HG02763 (cell line): ENCODE results near the gene OR6B3.
"Not testable (repeated sequence)": the region's sequence is repeated elsewhere in the genome, so short reads cannot be mapped to it uniquely, and the experiment has no call there.

Source experiments
- ATAC-seq: cut with Tn5 transposase; IDR thresholded peaks from one replicate; pipeline ENCODE4 v1.9.1; 2021; ENCODE audit warnings: mild to moderate bottlenecking, moderate library complexity; ENCODE audit not compliant: unreplicated experiment

The OR6B3 gene

DNA sequence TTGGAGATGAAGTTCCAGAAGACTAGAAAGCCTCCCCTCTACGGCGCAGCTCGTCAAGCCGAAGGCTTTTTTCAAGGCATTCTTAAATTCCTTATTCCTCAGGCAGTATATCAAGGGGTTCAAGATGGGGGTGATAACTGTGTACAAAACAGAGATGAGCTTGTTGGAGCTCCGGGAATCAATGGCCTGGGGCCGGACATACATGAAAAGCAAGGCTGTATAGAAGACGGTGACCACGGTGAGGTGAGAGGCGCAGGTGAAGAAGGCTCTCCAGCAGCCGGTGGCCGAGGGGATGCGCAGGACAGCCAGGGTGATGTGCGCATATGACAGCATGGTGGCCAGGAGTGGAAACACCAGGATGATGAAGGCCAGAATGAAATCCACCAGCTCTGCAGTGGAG lies 8.2 kb downstream of the OR6B3 start:
- ATAC-seq: no peak

DNA sequence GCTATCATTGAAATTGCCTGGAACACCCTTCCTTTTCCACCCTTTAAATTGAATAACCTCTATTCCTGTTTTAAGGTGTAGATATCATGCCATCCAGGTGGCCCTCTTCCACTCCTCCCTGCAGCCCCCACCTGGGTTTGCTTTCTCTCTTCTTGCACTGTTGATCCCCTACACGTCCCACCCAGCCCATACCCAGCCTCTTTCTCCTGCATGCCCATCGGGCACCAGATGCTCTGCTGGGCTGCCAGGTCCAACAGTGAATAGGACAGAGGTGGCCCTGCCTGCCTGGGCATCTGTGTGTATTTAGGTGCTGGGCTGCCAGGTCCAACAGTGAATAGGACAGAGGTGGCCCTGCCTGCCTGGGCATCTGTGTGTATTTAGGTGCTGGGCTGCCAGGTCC lies 9.2 kb downstream of the OR6B3 start:
- ATAC-seq: not testable (repeated sequence)

DNA sequence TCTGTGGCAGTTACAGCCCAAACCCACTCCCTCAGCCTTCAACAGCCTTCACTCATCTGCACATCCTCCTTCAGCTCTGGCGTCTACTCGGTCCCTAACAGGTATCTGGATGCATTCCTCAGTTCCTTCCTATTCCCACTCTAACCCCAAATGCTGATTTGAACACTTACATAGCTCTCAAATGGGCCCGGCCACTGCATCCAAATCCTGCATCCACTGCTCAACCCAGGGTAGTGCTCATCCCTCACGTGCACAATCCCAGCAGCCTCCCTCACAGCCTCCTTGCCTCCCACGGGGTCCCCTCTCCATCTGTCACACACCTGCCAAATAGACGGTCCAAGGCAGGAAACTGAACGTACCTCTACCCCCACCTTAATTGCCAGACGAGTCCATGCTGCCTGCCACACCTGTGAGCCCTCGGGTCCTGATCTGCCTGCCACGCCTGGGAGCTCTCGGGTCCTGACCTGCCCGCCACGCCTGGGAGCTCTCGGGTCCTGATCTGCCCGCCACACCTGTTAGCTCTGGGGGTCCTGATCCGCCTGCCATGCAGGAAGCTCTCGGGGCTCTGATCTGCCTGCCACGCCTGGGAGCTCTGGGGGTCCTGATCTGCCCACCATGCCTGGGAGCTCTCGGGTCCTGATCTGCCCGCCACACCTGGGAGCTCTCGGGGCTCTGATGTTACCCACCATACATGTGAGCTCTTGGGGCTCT lies 9.9 kb downstream of the OR6B3 start:
- ATAC-seq: no peak

DNA sequence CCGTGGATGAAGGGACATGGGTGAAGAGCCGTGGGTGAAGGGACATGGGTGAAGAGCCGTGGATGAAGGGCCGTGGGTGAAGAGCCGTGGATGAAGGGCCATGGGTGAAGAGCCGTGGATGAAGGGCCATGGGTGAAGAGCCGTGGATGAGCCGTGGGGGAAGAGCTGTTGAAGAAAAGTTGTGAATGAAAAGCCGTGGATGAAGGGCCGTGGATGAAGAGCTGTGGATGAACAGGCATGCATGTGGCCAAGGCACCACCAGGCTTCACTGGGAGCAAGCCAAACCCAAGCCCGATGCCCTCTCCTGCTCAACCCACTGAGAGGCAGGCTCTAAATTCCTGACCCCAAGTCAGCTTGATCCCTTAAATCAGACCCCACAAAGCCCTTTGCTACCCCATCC lies 10.6 kb downstream of the OR6B3 start:
- ATAC-seq: no peak

DNA sequence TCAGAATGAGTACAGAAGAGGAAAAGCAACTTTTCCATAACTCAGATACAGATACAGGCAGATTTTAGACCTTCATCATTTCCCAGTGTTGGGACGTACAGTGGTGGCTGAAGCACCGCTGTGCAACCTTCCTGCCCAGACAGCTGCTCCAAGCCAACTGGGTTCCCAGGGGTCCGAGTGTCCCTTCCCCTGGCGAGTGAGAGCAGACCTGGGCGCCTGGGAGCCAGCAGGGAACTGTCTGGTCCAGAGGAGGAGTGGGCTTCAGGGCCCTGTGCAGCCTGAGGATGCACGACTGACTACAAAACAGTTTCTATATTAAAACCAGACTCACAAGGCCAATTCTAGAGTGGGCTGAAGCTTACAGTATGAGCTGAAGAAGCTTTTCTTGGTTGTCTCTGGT lies 12.0 kb downstream of the OR6B3 start:
- ATAC-seq: no peak

DNA sequence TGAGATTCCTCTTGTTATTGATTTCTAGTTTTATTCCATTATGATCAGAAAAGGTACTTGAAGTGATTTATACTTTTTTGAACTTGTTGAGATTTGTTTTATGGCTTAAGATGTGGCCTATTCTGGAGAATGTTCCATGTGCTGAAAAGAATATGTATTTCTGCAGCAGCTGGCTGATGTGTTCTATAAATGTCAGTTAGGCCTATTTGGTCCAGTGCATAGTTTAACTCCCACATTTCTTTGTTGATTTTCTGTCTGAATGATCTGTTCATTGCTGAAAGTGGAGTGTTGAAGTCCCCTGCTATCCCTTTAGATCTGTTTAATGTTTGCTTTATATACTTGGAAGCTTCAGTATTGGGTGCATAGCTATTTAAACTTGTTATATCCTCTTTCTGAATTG lies 16.0 kb downstream of the OR6B3 start:
- ATAC-seq: no peak

DNA sequence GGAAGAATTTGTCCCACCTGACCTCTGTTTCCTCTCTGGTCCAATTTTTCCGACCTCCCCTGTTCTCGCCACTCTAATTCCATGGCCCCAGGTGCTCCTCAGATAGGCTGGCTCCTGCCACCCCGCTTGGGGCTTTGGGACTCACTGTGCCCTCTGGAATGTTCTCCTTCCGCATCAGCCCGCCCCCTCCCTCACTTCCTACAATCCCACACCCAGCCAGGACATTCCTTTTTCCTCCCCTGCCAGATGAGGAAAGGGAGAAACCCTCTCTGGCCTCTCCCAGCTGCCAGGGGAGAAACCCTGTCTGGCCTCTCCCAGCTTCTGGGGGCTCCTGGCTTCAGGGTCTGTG lies 20.0 kb downstream of the OR6B3 start:
- no peak for ATAC-seq

DNA sequence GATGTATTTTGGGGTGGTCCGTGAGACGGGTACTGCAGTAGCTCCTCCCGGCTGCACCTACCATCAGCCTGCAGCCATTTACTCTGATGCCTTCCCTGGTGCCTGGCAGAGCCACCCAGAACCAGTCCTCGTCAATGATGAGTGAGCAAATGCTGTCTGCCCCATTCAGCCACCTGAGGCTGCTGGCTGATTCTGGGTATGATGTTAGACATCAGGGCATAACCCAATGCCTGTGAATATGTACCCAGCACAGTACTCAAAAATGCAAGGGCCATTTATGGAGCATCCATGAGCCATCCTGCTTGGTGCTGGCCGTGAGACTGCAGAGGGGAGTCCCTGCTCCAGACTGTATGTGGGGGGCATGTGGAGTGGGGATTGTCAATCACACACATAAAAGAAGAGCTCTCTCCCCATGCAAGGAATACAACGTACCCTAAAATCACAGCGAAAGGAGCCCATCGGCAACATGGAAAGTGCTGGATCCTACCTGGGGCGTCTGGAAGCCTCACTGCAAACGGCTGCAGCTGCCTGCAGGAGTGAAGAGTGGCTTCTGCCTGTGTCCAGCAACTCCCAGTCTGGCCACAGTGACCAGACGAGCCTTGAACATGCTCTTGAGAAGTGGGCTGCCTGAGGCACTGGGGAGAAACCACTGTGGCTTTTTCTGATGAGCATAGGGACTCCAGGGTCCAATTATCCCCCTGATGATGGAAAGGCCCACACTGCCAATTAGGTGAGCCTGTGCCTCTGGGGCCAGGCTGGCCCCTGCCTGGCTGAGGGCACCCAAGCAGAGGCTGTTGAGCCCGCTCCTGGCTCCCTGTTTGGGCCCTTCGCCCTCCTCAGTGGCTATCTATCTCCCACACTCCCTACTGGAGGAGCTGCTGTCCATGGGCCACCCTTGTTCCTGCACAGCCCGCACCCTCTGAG lies 20.7 kb downstream of the OR6B3 start:
- no peak for ATAC-seq

DNA sequence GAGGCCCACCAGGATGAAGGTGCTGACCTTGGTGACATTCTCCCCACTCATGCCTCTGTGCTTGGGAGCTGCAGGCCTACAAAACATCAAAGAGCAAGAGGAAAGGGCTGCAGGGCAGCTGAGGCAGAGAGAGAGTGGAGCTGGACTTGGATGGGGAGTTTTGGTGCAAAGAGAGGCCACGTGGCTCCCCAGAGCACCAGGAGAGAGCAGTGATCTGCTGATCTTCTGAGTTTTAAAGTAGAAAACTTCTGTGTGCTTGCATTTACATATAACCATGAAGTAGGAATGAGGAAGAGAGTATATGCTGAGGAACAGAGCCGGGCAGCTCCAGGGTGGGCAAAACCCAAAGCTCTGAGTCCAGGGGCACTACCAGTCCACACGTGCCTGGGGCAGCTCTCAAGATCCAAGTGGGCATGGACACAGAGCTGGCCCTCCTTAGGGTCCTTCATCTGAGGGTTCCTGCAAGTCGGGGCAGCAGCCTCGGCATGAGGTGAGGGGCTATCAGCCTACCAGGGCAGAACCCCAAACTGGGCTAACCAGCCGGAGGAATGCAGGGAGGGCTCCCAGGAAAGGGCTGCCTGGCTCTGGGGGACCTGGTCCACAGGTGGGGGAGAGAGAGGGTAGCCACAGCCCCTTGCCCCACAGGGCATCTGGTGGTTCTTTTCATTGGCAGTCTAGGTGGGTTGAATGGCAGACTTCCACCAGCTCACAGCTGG lies 22.8 kb downstream of the OR6B3 start, which contains the start of gene OR6B2:
Gene OR6B2, minus strand, starts transcription at position 51 of the 716 bp plus-strand sequence. Its CDS starts 0 bp downstream, at position 51.
- ATAC-seq: no peak

DNA sequence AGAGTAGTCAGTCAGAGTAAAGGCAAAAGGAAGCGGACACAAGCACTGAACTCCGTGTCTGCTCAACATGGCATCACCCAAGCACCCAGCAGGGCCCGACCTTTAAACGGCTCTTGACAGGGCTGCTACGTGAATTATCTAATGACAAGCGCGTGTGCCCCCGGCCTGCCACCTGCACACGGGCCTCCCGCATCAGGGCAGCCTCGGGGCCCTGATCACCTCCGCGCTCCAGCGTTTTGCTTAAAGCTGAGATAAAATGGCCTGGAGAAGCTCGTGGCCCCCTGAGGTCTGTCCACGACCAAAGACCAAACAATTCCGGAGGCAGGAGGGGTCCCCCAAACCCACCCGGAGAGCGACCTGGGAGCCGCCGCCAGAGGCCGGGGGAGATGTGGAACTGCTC lies 28.6 kb downstream of the OR6B3 start:
- ATAC-seq: no peak

DNA sequence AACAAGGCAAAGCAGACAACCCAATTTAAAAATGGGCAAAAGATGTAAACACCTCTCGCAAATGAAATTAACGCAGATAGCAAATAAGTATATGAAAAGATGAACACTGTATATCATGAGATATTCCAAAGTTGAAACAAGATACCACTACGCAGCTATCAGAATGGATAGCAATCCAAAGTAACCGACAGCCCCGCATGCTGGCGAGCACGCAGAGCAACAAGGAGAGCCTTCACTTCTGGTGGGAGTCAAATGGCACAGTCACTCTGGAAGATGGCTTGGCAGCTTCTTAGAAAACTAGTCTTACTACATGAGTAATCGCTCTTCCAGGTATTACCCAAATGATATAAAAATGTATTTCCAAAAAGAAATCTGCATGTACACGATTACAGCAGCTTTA lies 29.5 kb downstream of the OR6B3 start:
- no peak for ATAC-seq

DNA sequence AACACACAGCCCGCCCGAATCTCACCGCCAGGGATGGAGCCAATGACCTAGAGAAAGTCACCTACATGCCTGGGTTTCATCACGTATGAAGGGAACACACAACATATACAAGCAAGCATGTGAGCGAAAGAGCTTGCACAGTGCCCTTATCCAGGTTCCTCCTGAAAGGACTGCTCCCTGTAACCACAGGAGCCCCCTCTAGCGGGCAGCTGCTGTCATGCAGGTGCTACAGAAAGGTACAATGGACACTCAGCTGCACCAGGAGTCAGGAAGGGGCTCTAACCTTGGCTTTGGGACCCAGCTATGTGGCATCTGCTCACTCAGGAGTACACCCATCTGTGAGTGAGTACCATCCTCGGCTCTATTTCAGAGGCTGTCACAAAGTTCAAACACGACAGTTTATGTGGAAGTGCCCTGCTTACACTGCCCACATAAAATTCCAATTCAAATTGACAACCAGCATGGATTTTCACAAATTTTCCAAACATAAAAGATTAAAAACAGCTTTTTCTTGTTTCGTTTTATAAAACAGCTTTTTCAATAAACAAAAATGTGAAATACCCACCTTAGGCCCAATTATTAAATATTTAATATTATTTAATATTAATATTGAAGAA lies 31.7 kb downstream of the OR6B3 start:
- ATAC-seq: no peak

DNA sequence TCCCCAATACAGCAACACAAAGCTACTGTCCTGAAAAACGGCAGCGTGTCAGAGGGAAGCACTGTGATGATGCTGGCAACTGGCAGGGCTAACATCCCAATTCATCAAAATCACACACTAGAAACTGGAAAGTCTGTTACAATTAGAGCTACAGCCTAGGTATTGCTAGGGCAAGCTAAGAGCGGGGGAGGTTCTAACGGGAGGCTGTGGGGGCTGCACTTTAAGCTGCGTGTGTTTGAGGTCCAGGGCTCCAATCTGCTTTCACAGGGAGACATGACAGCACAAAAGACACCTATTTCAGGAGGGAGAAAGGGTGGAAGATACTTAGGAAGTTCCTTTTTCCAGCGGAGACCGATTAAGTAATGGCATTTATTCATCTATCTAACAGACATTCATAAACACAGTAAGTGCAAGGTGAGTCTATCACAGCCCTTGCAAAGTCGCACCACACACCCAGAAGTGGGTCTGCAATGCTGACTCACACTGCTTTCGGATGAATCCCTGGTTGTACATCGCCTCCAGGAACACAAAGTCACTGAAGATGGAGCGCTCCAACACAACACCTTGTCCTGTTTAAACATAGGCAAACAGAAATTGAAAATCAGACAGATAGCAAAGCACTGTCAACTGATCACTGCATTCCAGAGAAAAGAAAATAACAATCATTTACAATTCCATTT lies 35.1 kb downstream of the OR6B3 start:
- ATAC-seq: no peak

DNA sequence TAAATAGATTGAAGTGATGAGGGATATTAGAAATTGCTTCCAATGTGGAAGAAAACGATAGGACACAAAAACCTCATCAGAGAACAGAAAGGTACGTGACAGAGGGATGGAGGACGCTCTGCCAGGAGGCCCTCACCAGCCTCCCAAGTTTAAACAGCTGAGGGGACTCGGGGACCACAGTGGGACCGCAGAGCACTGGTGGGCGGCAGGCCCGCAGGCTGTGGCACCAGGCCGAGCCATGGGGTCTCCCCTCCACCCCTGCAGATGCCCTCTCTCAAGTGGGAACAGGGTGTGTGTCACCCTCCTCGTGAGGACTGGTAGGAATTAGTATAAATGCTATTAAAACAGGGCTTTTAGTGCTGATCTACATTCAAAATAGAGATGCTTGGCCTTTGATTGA lies 39.0 kb downstream of the OR6B3 start:
- ATAC-seq: no peak

DNA sequence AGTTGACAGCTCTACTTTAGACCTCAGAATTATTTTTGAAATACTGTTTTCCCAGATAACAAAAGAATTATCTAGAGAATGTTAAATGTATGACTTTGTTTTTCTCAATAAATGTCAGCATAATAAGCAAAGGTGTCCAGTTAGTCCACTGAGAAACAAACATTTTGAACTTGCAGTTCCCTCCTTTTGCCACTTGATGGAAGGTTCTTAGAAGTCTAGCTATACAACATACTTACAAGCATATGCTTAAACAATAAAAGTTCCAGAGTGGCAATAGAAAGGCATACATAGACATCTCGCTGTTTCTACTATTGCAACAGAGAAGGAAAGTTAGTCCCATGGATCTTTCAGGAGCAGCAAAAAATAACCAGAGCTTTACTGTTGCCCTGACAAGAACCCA lies 40.0 kb downstream of the OR6B3 start:
- ATAC-seq: no peak

DNA sequence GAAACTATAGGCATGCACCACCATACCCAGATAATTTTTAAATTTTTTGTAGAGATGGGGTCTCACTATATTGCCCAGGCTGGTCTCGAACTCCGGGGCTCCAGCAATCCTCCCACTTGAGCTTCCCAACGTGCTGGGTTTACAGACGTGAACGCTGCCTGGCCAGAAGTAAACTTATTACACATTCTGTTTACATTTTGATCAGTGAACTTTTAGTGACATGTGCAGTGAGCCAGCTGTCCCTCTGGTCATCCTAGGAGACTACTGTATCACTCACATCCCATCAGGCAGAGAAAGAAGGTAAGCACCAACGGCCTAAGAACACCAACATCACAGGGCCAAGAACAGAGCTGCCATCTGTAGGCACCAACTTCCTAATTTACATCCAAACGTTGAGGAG lies 50.3 kb downstream of the OR6B3 start:
- no peak for ATAC-seq

DNA sequence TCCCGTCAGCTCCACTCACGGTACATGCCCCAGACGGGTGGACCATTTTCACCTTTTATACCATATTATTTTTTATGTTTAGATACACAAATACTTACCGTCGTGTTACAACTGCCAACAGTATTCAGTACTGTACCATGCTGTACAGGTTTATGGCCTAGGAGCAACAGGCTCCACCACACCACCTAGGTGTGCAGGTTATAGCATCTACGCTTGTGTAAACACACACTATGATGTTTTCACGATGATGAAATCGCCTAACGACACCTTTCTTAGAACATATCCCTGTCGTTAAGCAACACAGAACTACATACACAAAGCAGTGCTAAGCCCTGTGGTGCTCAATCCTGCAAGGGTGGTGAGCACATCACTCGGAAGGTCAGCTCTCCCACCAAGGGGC lies 52.6 kb downstream of the OR6B3 start:
- no peak for ATAC-seq

DNA sequence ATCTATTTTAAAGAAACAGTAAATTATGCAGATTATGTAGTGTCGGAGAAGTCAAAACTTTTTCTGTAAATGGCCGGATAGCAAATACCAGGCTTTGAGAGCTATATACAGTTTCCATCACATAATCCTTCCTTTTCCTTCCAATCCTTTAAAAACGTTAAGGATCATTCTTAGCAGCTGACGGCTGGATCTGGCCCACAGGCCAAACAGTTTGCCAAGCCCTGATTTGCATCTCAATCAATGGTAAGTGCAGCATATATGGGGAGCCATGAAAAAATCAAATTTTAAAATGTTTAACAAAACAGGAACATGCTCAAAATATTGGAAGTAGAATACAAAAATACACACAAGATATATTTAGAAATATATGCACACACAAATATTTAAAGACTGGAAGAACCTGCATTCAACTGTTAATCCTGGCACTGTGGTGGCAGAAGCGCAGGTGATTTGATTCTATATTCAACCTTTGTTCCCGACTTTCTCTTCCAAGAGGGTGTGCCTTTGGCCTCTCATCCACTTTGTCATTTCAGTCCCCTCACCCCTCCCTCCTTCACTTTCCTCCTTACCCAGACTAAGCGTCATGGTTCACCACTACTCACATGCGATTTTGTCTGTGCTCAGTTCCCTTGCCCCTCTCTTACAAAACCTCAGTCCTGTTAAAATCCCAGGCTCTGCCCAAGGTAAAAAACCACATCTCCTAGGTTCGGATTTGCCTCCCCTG lies 55.5 kb downstream of the OR6B3 start:
- no peak for ATAC-seq
